K562 (cell line): ENCODE measurements around the gene ANXA4.

Source experiments
- CREB1 ChIP-seq, 2 experiments: sonication (generic) in 1 of 2; formaldehyde crosslinking in 1 of 2; IDR thresholded peaks; 2 replicates each; pipeline versions ENCODE4 v1.6.1 to v1.8.0; 2012 to 2022; ENCODE audit warnings: inconsistent platforms in 1 of 2, mild to moderate bottlenecking in 1 of 2, missing genetic modification reagents in 1 of 2, moderate library complexity in 1 of 2
- CTCF ChIP-seq, 3 experiments: IDR thresholded peaks in 2 of 3; conservative IDR thresholded peaks in 1 of 3; 2 replicates each; pipeline ENCODE4 v1.5.1; 2011 to 2012; ENCODE audit warnings: low read length in 3 of 3, mild to moderate bottlenecking in 3 of 3, control low read depth in 2 of 3, improper control_type of control experiment in 1 of 3, inconsistent platforms in 1 of 3, low read depth in 1 of 3, mixed read lengths in 1 of 3, moderate library complexity in 1 of 3; ENCODE audit not compliant: insufficient read depth in 2 of 3
- E2F5 ChIP-seq: sonication (generic); formaldehyde crosslinking; IDR thresholded peaks from 2 replicates; pipeline ENCODE4 v1.8.0; 2022; ENCODE audit warnings: mild to moderate bottlenecking, missing genetic modification reagents
- EGR1 ChIP-seq: fragments of 450-650 bp; conservative IDR thresholded peaks from 2 replicates; pipeline ENCODE4 v1.6.1; 2017; ENCODE audit warnings: mild to moderate bottlenecking
- EZH2 ChIP-seq: IDR thresholded peaks from 2 replicates; pipeline ENCODE4 v1.6.1; 2012; ENCODE audit warnings: low read depth, mild to moderate bottlenecking, inconsistent platforms, low read length, borderline replicate concordance
- TAF1 ChIP-seq: IDR thresholded peaks from 2 replicates; pipeline ENCODE4 v1.6.1; 2011; ENCODE audit warnings: mild to moderate bottlenecking, low read length, moderate library complexity; ENCODE audit not compliant: insufficient read depth, control insufficient read depth, severe bottlenecking; ENCODE audit errors: extremely low read depth
- YY1 ChIP-seq, 3 experiments: IDR thresholded peaks; 2 replicates each; pipeline ENCODE4 v1.6.1; 2011; ENCODE audit warnings: low read length in 2 of 3, mild to moderate bottlenecking in 2 of 3, moderate library complexity in 2 of 3, borderline replicate concordance in 1 of 3, control low read depth in 1 of 3, low read depth in 1 of 3; ENCODE audit not compliant: insufficient read depth in 3 of 3, insufficient replicate concordance in 2 of 3, control insufficient read depth in 1 of 3, insufficient read length in 1 of 3; ENCODE audit errors: extremely low read depth in 1 of 3
- ZNF263 ChIP-seq: sonication (generic); formaldehyde crosslinking; IDR thresholded peaks from 2 replicates; pipeline ENCODE4 v1.8.0; 2022; ENCODE audit warnings: mild to moderate bottlenecking, missing genetic modification reagents, borderline replicate concordance
- TF ChIP-seq, protein P1 (sequence below): fragments of 450-650 bp; formaldehyde crosslinking; IDR thresholded peaks from 2 replicates; pipeline ENCODE4 v1.4.0; 2020; ENCODE audit warnings: mild to moderate bottlenecking

DNA sequence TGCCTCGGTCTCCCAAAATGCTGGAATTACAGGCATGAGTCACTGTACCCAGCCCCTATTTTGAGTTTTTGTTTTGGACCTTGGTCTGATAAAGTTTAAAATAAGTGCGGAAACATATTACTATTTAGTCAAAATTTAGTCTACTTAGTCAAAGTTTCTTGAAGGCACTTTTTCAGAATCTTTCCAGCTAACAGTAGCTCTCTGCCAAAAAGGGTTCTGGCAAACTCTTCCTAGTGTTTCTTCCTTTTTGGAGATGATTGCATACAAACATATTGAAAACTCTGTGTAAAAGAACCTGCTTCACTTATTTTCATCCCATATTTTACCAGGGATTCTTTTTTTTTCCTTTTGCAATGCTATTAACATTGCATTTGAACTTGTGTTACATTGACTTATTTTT lies 116.3 kb downstream of the ANXA4 start:
- TF ChIP-seq EZH2 (no peak), ZNF263 (CRISPR knock-in tag) (no peak), CREB1 (IDR thresholded peaks at IDR 0.05) (no peak), CREB1 (CRISPR knock-in tag; IDR thresholded peaks at IDR 0.05) (no peak), YY1 (IDR thresholded peaks at IDR 0.05; ENCODE audit: borderline replicate concordance in 1 of 3, control insufficient read depth in 1 of 3, extremely low read depth in 1 of 3, insufficient read depth in 3 of 3, insufficient read length in 1 of 3, insufficient replicate concordance in 2 of 3, low read depth in 1 of 3, low read length in 2 of 3) (no peak), CTCF (IDR thresholded peaks at IDR 0.05 in 2 of 3, conservative IDR thresholded peaks at IDR 0.05 in 1 of 3; ENCODE audit: insufficient read depth in 2 of 3, low read depth in 1 of 3, low read length in 3 of 3) (no peak), E2F5 (CRISPR knock-in tag) (no peak), TAF1 (no peak), EGR1 (no peak)
- TF ChIP-seq, protein P1, sequence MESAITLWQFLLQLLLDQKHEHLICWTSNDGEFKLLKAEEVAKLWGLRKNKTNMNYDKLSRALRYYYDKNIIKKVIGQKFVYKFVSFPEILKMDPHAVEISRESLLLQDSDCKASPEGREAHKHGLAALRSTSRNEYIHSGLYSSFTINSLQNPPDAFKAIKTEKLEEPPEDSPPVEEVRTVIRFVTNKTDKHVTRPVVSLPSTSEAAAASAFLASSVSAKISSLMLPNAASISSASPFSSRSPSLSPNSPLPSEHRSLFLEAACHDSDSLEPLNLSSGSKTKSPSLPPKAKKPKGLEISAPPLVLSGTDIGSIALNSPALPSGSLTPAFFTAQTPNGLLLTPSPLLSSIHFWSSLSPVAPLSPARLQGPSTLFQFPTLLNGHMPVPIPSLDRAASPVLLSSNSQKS: no peak
